Epithelial cell of prostate (primary cell): ENCODE data around the gene OBSCN.

Source experiments
- DNase-seq: peaks from one replicate; pipeline ENCODE4 v3.0.0-alpha.2; 2011; ENCODE audit warnings: low read depth, low spot score
- H3K27ac ChIP-seq: fragments of 450-650 bp; 2 replicates; pipeline ENCODE4 v1.5.1; 2017; ENCODE audit warnings: mild to moderate bottlenecking

OBSCN gene, protein sequence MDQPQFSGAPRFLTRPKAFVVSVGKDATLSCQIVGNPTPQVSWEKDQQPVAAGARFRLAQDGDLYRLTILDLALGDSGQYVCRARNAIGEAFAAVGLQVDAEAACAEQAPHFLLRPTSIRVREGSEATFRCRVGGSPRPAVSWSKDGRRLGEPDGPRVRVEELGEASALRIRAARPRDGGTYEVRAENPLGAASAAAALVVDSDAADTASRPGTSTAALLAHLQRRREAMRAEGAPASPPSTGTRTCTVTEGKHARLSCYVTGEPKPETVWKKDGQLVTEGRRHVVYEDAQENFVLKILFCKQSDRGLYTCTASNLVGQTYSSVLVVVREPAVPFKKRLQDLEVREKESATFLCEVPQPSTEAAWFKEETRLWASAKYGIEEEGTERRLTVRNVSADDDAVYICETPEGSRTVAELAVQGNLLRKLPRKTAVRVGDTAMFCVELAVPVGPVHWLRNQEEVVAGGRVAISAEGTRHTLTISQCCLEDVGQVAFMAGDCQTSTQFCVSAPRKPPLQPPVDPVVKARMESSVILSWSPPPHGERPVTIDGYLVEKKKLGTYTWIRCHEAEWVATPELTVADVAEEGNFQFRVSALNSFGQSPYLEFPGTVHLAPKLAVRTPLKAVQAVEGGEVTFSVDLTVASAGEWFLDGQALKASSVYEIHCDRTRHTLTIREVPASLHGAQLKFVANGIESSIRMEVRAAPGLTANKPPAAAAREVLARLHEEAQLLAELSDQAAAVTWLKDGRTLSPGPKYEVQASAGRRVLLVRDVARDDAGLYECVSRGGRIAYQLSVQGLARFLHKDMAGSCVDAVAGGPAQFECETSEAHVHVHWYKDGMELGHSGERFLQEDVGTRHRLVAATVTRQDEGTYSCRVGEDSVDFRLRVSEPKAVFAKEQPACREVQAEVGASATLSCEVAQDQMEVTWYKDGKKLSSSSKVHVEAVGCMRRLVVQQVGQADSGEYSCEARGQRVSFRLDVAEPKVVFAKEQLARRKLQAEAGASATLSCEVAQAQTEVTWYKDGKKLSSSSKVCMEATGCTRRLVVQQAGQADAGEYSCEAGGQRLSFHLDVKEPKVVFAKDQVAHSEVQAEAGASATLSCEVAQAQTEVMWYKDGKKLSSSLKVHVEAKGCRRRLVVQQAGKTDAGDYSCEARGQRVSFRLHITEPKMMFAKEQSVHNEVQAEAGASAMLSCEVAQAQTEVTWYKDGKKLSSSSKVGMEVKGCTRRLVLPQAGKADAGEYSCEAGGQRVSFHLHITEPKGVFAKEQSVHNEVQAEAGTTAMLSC (N-terminal part only)

DNA sequence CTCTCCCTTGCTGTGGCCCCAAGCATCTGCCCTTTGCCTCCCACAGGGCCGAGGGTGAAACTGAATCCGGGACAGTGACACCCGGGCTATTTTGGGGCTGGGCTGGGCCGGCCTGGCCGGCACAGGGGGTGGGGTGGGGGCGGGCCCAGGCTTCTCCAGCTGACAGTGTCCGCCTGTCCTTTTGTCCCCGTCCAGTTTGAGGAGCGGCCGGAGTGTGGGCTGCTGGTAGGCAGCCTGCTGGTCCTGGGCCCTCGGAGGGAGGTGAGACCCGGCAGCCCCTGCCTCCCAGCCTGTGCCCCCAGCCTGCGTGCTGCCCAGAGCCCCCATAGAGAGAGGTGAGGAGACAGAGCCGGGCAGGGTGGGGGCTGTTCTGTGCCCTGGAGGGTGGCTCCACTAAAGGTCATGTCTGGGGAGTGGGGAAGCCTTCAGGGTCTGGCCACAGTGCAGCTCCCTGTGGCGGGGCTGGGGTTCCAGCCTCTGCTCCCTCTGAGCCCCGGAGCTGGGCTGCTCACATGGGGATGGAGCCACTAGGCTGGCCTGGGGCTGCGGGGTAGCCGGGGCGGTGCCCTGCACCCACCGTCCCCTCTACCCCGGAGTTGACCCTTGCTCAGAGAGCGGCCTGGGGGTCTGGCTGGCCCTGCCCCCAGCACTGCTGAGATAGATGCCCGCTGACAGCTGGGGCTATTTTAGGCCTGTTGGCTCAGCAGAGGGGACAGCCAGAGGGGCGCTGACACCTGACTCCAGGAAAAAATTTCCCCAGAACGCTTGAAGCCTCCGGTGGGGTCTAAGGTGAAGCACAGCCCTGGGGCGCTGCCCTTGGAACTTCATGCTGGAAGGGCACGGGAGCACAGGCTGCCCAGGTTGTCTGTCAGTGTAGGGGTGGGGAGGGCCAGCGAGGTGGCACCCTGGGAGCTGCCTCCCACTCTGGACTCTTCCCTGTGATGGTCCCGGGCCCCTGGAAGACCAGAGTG, at the start of gene OBSCN:
Gene OBSCN (plus strand): TSS at position 194 of the 971 bp plus-strand sequence. CDS start 3,740 bp downstream, outside the sequence.
- no peak for DNase-seq
- H3K27ac ChIP-seq = no peak within 1 kb of the TSS

DNA sequence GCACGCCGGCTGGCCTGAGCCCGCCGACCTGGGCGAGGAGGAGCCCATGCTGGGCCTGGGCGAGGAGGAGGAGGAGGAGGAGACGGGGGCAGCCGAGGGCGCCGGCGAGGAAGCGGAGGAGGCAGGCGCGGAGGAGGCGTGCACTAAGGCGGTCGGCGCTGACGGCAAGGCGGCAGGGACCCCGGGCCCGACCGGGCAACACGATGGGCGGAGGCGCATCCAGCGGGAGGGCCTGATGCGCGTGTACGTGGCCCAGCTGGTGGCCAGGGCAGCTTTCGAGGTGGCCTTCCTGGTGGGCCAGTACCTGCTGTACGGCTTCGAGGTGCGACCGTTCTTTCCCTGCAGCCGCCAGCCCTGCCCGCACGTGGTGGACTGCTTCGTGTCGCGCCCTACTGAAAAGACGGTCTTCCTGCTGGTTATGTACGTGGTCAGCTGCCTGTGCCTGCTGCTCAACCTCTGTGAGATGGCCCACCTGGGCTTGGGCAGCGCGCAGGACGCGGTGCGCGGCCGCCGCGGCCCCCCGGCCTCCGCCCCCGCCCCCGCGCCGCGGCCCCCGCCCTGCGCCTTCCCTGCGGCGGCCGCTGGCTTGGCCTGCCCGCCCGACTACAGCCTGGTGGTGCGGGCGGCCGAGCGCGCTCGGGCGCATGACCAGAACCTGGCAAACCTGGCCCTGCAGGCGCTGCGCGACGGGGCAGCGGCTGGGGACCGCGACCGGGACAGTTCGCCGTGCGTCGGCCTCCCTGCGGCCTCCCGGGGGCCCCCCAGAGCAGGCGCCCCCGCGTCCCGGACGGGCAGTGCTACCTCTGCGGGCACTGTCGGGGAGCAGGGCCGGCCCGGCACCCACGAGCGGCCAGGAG, 49.5 kb upstream of the OBSCN start:
- no peak overlapping the region for H3K27ac ChIP-seq

DNA sequence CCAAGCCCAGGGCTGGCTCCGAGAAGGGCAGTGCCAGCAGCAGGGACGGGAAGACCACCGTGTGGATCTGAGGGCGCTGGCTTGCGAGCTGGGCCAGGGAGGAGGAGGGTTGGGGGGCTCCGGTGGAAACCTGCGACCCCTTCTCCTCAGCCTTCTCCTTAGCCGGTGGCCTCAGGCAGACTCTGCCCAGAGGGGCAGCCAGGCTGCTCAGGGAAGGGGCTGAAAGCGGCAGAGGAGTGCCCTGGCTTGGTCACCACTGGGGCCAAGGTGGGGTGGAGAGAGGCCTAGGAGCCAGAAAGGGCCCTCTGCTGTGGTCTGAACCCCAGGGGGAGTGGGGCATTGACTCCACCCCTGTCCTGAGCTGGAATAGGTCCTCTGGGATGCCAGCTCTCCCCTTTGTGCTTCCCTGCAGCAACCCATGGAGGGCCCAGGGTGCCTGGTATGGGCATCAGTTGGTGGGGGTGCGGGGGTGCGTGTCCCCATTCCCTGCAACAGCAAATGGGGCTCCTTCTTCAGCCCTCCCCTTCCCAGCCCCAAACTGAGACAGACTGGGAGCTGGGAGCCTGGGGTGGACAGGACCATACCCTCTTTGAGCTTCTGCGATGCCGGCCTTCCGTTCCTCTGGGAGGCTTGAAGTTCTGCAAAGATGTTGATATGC, 48.7 kb upstream of the OBSCN start:
- H3K27ac ChIP-seq = no peak overlapping the region
- DNase-seq = no peak

More for the DNA sequence above, 49.5 kb upstream of the OBSCN start:
- no peak for DNase-seq

DNA sequence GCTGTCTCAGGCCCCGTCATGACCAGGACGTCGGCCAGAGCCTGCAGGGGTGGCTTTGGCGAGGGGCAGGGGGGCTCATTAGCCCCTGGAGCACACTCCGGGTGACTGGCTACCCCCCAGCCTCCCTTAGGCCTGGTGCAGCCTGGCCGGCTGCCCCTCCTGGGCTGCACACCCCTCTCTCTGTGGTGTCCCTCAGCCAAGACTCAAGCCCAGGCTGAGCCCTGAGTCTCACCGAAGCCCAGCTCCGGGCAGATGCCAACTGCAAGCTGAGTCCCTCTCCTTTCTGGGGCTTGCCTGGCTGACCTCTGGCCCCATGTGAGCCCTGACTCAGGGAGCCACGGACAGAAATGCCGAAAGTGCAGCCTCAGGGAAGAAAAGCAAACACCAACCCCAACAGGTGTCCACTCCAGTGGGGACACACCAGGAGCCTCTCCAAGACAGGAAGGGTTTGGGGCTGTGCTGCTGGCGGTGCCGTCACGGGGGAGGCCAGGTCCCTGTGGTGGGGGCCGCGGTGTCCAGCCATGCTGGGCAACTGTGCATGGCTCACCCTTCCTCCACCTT, 47.6 kb upstream of the OBSCN start:
- DNase-seq = no peak
- peak overlapping the region; percentile 98 for H3K27ac ChIP-seq

DNA sequence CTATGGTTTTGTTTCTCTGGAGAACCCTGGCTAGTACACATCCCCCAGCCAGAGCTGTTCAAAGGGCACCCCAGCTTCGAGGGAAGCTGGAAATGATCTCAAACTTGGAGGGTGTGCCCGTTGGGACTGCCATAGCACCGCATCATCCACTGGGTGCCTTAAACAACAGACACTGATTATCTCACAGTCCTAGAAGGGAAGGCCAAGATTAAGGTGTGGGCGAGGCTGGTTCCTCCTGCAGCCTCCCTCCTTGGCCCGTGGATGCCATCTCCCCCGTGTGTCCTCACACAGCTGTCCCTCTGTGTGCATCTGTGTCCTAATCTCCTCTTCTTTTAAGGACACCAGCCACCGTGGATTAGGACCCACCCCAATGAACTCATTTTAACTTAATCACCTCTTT, 46.5 kb upstream of the OBSCN start:
- DNase-seq = no peak
- peak overlapping the region; percentile 98 for H3K27ac ChIP-seq

DNA sequence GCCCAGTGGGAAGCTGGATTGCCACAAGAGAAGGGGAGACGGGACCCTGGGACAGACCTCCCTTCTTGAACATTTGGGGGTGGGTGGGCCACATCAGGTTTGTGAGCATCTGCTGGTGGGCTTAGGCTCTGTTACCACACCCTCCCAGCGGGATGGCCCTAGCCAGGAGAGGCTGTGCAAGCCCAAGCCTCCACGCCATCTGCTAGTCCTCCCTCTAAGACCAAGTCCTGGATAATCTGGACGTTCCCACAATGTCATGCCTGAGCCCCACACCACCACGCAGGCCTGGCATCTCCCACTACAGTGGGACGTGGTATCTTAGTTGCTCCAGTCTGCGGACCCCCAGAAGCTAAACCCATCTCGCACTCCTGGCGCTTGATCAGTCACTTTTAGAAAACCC, 46.0 kb upstream of the OBSCN start:
- DNase-seq = no peak
- peak overlapping the region; percentile 98 for H3K27ac ChIP-seq

DNA sequence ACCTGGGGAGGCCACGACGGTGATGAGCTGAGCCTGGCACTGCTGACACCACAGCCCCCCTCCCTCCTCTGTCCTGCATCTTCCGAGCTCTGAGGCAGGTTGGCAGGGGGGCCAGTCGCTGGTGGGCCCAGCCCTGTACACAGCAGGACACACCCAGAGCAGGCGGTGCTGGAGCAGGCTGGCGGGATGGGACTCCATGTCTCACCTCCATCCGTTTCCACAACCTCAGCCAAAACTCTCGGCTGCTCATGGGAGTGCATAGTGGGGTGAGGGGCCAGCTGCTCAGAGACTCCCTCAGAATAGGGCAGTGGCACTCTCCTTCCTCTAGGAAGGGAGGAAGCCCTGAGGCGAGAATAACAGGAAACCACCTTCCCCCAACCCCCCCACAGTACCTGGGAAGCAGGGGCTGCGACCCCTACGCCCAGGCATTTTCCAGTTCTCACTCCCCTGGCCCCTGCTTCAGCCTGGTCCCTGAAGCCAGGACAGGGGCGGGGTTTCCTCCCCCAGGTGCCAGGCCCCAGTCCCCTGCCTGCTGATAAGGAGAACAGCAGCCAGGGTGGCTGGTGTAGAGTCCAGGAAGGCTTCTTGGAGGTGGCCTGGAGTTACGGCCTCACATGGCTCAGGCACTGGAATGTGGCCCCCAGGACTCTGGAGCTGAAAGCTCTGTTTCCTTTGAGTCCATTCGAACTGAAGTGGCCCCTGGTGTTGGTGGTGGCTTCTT, 45.4 kb upstream of the OBSCN start:
- H3K27ac ChIP-seq = peak overlapping the region; percentile 98
- DNase-seq = no peak

DNA sequence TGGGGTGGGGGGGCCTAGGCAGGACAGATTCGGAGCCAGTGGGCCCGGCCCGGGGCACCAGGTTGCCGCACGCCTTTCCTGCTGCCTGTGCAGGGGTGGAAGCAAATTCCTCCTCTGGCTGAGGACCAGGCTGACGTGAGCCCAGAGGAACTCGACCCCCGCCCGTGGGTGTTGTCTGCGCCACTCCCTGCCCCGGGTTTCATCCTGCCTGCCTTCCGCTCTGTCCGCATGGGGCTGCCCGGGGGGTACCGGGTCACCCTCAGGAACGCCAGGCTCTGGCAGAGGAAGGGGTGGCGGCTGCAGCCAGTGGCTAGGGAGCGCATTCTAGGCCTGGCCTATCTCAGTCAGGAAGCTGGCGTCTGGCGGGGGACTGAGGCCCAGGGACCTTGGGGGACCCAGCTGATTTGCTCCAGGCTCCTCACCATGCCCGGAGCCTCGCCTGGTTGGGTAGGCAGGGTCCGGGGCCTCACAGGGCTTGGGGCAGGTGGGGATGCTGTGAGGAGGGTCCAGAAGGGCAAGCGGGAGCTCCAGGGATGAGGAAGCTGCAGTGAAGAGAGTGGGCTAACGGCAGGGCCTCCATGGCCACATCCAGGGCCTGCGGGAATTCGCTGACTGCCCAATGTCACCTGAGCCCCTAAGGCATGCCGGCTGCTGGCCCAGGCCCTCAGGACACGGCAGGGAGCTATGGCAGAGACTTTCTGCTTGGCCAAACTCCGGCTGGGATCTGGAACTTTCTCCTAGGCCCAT, 44.7 kb upstream of the OBSCN start:
- H3K27ac ChIP-seq = peak overlapping the region; percentile 98
- DNase-seq = peak; percentile 55

DNA sequence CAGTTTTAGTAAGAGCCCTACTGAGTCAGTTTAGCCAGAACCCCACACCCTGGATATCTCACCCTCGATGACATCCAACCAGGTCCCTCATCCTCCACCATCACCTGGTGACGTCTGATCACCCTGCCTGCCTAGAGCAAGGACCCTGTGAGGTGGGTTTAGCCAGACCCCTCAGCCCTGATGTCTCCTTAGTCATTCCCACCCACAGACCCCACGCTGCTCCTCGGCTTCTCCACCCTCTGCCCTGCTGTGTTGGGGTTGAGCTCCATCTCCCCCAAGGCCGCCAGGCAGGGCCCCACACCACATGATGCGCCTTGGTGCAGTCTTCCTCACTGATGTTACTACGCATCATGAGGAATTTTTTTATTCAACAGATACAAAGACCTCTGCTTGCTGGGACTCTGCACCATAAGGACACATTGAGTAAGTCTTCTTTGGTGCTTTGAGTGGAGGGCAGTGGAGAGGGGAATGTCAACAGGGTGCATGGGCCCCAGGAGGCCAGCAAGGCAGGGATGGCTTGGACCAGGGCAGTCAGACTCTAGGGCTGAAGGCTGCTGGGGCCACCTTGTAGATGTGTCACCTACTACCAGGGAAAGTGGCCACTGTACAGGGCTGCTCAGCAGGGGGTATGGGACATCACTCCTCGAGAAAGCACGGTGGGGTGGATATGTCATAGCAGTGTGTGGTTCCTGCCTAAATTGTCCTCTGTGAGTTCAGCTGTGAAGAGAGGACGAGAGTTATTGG, 43.9 kb upstream of the OBSCN start:
- peak overlapping the region; percentile 98 for H3K27ac ChIP-seq
- DNase-seq = no peak

DNA sequence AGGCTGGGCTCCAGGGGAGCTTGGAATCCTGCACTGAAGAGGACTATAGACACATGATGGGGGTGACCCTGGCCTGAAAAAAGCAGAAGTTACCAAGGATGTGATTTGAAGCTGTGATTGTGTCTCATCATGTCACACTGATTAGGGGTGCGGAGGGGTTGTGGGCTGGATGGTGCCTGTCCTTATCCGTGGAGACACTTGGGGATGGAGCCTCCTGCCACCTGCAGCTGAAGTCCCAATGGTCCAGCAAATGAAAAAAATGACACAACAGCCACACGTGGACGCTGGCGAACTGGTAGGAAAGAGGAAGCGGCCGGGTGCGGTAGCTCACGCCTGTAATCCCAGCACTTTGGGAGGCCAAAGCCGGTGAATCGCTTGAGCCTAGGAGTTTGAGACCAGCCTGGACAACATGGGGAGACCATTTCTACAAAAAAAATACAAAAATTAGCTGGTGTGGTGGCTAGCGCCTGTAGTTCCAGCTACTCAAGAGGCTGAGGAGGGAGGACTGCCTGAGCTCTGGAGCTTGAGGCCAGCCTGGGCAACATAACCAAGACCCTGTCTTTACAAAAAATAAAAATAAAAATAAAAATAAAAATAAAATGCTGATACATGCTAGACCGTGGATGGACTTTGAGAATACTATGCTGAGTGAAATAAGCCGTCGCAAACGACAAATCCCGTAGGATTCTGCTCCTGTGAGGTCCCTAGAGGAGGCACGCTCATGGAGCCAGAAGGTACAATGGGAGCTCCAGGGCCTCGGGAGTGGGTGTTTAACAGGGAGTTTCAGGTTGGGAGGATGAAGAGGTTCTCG, 43.1 kb upstream of the OBSCN start:
- DNase-seq = no peak

DNA sequence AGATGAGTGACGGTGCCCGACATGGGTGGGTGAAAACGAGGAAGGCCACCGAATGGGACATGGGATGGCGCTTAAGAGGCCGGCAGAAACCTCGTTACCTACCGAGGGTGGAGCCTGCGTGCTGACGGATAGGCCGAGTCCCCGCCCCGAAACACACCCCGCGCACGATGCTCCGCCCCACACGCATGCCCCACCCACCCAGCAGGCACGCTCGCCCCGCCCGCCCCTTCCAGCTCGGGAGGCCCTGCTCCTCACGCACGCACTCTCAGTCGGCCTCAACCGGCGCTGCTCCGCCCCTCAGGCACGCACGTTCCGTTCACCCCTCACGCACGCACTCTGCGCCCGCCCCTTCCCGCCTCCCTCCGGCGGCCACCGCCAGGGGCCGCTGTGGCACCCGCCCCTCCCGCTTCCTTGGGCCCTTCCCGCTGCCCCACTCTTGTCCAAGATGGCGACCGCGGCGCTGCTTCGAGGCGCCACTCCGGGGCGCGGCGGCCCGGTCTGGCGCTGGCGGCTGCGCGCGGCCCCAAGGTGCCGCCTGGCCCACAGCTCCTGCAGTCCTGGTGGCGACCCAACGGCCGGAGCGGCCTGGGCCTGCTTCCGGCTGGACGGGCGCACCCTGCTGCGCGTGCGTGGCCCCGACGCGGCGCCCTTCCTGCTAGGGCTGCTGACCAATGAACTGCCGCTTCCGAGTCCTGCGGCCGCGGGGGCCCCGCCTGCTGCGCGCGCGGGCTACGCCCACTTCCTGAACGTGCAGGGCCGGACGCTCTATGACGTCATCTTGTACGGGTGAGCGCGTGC, 42.3 kb upstream of the OBSCN start, which contains the start of gene IBA57:
Gene IBA57 (plus strand): TSS at position 433 of the 798 bp plus-strand sequence. CDS start 13 bp downstream, at position 446.
- H3K27ac ChIP-seq = peak within 1 kb of the TSS; percentile 98
- peak; percentile 95 for DNase-seq

More for the DNA sequence above, 43.1 kb upstream of the OBSCN start:
- peak overlapping the region; percentile 98 for H3K27ac ChIP-seq

DNA sequence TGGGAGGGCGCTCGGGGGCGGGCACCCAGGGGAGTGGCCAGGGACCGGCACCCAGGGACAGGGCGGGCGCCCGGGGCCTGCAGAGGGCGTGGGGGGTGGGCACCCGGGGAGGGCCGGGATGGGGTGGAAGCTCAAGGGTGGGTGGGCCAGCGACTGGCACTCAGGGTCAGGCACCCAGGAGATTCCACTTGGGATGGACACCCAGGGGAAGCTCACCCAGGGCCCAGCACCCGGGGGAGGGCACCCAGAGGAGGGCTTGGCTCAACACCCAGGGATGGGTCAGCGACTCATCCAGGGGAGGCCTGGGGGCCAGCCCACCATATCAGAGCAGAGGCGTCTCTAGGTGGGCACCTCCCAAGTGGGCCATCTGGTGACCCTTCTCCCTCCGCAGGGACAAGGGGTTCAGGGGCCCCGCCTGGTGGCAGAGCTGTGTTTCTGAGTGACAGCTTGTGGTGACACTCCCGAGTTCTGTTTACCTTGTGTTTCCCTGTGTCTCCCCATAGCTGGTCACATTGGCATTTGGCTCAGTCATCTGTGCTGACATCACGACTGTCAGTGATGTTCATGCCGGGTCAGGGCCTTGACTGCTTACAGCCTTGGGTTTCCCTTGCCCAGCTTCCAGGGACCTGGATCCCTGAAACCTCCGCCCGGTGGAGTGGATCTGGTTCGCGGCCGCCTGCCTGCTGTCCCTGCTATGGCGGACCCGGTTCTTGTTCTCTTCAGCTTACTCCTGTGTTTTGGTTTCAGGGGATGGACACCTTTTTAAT, 41.5 kb upstream of the OBSCN start:
- H3K27ac ChIP-seq = peak overlapping the region; percentile 98
- no peak for DNase-seq
